K562 (cell line): ENCODE data around the gene POR. TPM values are rescaled to one million over a fixed set of nuclear protein-coding genes. Genes with fewer than 3 reads are reported as not detected.

Experiments
- KLF6 ChIP-seq: fragments of 250-450 bp; sonication (Bioruptor Pico); IDR thresholded peaks from 2 replicates; pipeline ENCODE4 v1.4.0; 2020; ENCODE audit warnings: mild to moderate bottlenecking, moderate library complexity, borderline replicate concordance
- MXI1 ChIP-seq: IDR thresholded peaks from 2 replicates; pipeline ENCODE4 v1.6.1; 2011; ENCODE audit warnings: low read depth, mild to moderate bottlenecking, improper control_type of control experiment, low read length
- NFE2 ChIP-seq: IDR thresholded peaks from 2 replicates; pipeline ENCODE4 v1.6.1; 2014; ENCODE audit warnings: antibody characterized with exemption, low read depth
- PTBP1 ChIP-seq: fragments of 200-400 bp; formaldehyde crosslinking; IDR thresholded peaks from 2 replicates; pipeline ENCODE4 v1.6.1; 2017; ENCODE audit warnings: low read depth, low read length
- SRSF3 ChIP-seq: fragments of 200-400 bp; formaldehyde crosslinking; IDR thresholded peaks from 2 replicates; pipeline ENCODE4 v1.6.1; 2016; ENCODE audit warnings: mild to moderate bottlenecking, low read length, moderate library complexity; ENCODE audit not compliant: insufficient read depth
- ZBTB1 ChIP-seq: sonication (generic); formaldehyde crosslinking; IDR thresholded peaks from 2 replicates; pipeline ENCODE4 v1.8.1; 2023; ENCODE audit warnings: missing genetic modification reagents, low read depth, mild to moderate bottlenecking, borderline replicate concordance
- ZBTB8A ChIP-seq: fragments of 450-650 bp; IDR thresholded peaks from 2 replicates; pipeline ENCODE4 v1.6.1; 2018; ENCODE audit warnings: mild to moderate bottlenecking, moderate library complexity; ENCODE audit not compliant: partially characterized antibody
- polyA plus RNA-seq, 8 experiments: library from polyadenylated mRNA; depleted of rRNA in 4 of 8; stranded (reverse) in 5 of 8; unstranded in 3 of 8; fragments of >200 nt; fragmentation: Nextera tagmentation in 2 of 8; fragmentation: Illumina TruSeq in 1 of 8; extraction: Ambion mirVana in 2 of 8; extraction: Trizol in 1 of 8; gene quantifications; 2 replicates each; pipeline versions ENCODE4 v1.2.1 to v1.2.3, GENCODE V29; 2011 to 2014; ENCODE audit warnings: inconsistent platforms in 1 of 8, missing spikeins in 1 of 8
- total RNA-seq, 7 experiments: library from RNA; depleted of rRNA in 6 of 7; stranded (reverse); fragments of >200 nt in 6 of 7; fragmentation: Illumina TruSeq in 2 of 7; extraction: Trizol in 2 of 7; gene quantifications; 2 replicates each; pipeline versions ENCODE4 v1.2.1 to v1.2.3, GENCODE V29; 2011 to 2021; ENCODE audit warnings: low replicate concordance in 1 of 7
- TF ChIP-seq, protein P1 (sequence below): sonication (generic); formaldehyde crosslinking; IDR thresholded peaks from 2 replicates; pipeline ENCODE4 v1.8.1; 2023; ENCODE audit warnings: missing genetic modification reagents, mild to moderate bottlenecking, borderline replicate concordance
- TF ChIP-seq, protein P2 (sequence below): IDR thresholded peaks from 2 replicates; pipeline ENCODE4 v1.6.1; 2016; ENCODE audit warnings: missing genetic modification characterization, missing compliant biosample characterization
- TF ChIP-seq, protein P3 (sequence below): sonication (generic); formaldehyde crosslinking; IDR thresholded peaks from 2 replicates; pipeline ENCODE4 v1.8.0; 2022; ENCODE audit warnings: missing genetic modification reagents, mild to moderate bottlenecking, borderline replicate concordance
- TF ChIP-seq, protein P4 (sequence below): fragments of 200-800 bp; sonication (Bioruptor generic); IDR thresholded peaks from 2 replicates; pipeline ENCODE4 v1.6.1; 2016; ENCODE audit warnings: missing genetic modification characterization, missing compliant biosample characterization

Gene POR
- total and polyA plus RNA-seq, 9 of the 15 experiments (the other 6 are each of a cell fraction or from before 2014, with no cell fraction given): 4.7 to 142 (median 40.8) TPM

DNA sequence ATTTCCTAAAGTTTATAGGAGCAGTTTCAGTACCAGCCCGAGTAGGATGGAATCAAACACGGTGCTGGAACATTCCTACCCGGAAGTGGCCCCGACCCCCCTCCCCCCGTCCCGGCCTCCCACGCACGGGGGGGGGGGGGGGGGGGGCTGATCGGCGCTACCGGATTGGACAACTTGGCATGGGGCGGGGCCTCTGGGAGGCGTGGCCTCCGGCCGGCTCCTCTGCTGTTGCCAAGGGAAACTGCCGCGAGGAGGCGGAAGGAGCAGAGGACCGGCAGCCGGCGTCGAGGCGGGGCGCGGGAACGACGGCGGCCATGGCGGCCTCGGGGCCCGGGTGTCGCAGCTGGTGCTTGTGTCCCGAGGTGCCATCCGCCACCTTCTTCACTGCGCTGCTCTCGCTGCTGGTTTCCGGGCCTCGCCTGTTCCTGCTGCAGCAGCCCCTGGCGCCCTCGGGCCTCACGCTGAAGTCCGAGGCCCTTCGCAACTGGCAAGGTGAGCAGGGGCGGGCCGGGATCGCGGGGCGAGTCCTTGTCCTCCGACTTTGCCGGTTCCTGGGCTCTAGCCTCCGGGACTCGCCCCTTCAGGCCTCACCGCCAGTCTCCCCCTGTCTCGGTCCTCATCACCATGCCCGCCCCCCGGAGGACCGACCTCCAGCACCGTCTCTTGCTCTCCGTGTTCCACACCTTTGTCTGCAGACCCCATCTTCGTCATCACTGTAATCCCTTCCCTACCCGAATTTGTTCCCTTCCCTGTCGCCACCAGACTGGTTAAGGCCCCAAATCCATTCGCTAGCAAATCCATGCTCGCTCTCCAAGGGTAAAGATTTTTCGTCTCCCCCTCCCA lies 36.0 kb upstream of the POR start, which contains the start of gene RHBDD2 (continued):
- TF ChIP-seq, protein P1, sequence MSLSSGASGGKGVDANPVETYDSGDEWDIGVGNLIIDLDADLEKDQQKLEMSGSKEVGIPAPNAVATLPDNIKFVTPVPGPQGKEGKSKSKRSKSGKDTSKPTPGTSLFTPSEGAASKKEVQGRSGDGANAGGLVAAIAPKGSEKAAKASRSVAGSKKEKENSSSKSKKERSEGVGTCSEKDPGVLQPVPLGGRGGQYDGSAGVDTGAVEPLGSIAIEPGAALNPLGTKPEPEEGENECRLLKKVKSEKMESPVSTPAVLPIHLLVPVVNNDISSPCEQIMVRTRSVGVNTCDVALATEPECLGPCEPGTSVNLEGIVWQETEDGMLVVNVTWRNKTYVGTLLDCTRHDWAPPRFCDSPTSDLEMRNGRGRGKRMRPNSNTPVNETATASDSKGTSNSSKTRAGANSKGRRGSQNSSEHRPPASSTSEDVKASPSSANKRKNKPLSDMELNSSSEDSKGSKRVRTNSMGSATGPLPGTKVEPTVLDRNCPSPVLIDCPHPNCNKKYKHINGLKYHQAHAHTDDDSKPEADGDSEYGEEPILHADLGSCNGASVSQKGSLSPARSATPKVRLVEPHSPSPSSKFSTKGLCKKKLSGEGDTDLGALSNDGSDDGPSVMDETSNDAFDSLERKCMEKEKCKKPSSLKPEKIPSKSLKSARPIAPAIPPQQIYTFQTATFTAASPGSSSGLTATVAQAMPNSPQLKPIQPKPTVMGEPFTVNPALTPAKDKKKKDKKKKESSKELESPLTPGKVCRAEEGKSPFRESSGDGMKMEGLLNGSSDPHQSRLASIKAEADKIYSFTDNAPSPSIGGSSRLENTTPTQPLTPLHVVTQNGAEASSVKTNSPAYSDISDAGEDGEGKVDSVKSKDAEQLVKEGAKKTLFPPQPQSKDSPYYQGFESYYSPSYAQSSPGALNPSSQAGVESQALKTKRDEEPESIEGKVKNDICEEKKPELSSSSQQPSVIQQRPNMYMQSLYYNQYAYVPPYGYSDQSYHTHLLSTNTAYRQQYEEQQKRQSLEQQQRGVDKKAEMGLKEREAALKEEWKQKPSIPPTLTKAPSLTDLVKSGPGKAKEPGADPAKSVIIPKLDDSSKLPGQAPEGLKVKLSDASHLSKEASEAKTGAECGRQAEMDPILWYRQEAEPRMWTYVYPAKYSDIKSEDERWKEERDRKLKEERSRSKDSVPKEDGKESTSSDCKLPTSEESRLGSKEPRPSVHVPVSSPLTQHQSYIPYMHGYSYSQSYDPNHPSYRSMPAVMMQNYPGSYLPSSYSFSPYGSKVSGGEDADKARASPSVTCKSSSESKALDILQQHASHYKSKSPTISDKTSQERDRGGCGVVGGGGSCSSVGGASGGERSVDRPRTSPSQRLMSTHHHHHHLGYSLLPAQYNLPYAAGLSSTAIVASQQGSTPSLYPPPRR: 0 out of 2 replicates have a peak, but pooled peaks have one; percentile 14
- no peak for TF ChIP-seq NFE2
- TF ChIP-seq ZBTB8A: no peak
- no peak for TF ChIP-seq PTBP1
- TF ChIP-seq, protein P2, sequence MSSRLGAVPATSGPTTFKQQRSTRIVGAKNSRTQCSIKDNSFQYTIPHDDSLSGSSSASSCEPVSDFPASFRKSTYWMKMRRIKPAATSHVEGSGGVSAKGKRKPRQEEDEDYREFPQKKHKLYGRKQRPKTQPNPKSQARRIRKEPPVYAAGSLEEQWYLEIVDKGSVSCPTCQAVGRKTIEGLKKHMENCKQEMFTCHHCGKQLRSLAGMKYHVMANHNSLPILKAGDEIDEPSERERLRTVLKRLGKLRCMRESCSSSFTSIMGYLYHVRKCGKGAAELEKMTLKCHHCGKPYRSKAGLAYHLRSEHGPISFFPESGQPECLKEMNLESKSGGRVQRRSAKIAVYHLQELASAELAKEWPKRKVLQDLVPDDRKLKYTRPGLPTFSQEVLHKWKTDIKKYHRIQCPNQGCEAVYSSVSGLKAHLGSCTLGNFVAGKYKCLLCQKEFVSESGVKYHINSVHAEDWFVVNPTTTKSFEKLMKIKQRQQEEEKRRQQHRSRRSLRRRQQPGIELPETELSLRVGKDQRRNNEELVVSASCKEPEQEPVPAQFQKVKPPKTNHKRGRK: no peak
- TF ChIP-seq SRSF3: no peak
- TF ChIP-seq, protein P3, sequence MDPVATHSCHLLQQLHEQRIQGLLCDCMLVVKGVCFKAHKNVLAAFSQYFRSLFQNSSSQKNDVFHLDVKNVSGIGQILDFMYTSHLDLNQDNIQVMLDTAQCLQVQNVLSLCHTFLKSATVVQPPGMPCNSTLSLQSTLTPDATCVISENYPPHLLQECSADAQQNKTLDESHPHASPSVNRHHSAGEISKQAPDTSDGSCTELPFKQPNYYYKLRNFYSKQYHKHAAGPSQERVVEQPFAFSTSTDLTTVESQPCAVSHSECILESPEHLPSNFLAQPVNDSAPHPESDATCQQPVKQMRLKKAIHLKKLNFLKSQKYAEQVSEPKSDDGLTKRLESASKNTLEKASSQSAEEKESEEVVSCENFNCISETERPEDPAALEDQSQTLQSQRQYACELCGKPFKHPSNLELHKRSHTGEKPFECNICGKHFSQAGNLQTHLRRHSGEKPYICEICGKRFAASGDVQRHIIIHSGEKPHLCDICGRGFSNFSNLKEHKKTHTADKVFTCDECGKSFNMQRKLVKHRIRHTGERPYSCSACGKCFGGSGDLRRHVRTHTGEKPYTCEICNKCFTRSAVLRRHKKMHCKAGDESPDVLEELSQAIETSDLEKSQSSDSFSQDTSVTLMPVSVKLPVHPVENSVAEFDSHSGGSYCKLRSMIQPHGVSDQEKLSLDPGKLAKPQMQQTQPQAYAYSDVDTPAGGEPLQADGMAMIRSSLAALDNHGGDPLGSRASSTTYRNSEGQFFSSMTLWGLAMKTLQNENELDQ (CRISPR knock-in tag): no peak
- no peak for TF ChIP-seq KLF6 (CRISPR knock-in tag)
- TF ChIP-seq, protein P4, sequence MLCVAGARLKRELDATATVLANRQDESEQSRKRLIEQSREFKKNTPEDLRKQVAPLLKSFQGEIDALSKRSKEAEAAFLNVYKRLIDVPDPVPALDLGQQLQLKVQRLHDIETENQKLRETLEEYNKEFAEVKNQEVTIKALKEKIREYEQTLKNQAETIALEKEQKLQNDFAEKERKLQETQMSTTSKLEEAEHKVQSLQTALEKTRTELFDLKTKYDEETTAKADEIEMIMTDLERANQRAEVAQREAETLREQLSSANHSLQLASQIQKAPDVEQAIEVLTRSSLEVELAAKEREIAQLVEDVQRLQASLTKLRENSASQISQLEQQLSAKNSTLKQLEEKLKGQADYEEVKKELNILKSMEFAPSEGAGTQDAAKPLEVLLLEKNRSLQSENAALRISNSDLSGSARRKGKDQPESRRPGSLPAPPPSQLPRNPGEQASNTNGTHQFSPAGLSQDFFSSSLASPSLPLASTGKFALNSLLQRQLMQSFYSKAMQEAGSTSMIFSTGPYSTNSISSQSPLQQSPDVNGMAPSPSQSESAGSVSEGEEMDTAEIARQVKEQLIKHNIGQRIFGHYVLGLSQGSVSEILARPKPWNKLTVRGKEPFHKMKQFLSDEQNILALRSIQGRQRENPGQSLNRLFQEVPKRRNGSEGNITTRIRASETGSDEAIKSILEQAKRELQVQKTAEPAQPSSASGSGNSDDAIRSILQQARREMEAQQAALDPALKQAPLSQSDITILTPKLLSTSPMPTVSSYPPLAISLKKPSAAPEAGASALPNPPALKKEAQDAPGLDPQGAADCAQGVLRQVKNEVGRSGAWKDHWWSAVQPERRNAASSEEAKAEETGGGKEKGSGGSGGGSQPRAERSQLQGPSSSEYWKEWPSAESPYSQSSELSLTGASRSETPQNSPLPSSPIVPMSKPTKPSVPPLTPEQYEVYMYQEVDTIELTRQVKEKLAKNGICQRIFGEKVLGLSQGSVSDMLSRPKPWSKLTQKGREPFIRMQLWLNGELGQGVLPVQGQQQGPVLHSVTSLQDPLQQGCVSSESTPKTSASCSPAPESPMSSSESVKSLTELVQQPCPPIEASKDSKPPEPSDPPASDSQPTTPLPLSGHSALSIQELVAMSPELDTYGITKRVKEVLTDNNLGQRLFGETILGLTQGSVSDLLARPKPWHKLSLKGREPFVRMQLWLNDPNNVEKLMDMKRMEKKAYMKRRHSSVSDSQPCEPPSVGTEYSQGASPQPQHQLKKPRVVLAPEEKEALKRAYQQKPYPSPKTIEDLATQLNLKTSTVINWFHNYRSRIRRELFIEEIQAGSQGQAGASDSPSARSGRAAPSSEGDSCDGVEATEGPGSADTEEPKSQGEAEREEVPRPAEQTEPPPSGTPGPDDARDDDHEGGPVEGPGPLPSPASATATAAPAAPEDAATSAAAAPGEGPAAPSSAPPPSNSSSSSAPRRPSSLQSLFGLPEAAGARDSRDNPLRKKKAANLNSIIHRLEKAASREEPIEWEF (CRISPR knock-in tag): no peak
- TF ChIP-seq ZBTB1: peak; percentile 72; the same call in 1 of the 2 replicates
- peak; percentile 97 for TF ChIP-seq MXI1
